Stimulated activated CD8-positive, alpha-beta memory T cell treated with anti-CD3 and anti-CD28 coated beads, Interleukin-4, amount 100 ng/mL, for 48 hours (primary cell): ENCODE results near the gene ROR1.
"Not testable (repeated sequence)": the region's sequence is repeated elsewhere in the genome, so short reads cannot be mapped to it uniquely, and the experiment has no call there.

Source experiments
- DNase-seq: peaks from one replicate; pipeline ENCODE4 v3.0.0-alpha.2; 2020

The ROR1 gene

DNA sequence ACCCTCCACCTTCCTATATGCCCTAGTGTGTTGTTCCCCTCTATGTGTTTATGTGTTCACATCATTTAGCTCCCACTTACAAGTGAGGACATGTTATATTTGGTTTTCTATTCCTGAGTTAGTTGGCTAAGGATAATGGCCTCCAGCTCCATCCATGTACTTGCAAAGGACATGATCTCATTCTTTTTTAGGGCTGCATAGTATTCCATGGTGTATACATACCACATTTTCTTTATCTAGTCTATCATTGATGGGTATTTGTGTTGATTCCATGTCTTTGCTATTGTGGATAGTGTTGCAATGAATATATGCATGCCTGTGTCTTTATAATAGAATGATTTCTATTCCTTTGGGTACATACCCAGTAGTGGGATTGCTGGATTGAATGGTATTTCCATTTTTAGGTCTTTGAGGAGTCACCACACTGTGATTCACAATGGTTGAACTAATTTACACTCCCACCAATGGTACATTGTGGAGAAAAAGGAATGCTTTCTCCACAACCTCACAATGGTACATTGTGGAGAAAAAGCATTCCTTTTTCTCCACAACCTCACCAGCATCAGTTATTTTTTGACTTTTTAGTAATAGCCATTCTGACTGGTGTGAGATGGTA lies 52.5 kb downstream of the ROR1 start:
- DNase-seq, result not testable (repeated sequence)

DNA sequence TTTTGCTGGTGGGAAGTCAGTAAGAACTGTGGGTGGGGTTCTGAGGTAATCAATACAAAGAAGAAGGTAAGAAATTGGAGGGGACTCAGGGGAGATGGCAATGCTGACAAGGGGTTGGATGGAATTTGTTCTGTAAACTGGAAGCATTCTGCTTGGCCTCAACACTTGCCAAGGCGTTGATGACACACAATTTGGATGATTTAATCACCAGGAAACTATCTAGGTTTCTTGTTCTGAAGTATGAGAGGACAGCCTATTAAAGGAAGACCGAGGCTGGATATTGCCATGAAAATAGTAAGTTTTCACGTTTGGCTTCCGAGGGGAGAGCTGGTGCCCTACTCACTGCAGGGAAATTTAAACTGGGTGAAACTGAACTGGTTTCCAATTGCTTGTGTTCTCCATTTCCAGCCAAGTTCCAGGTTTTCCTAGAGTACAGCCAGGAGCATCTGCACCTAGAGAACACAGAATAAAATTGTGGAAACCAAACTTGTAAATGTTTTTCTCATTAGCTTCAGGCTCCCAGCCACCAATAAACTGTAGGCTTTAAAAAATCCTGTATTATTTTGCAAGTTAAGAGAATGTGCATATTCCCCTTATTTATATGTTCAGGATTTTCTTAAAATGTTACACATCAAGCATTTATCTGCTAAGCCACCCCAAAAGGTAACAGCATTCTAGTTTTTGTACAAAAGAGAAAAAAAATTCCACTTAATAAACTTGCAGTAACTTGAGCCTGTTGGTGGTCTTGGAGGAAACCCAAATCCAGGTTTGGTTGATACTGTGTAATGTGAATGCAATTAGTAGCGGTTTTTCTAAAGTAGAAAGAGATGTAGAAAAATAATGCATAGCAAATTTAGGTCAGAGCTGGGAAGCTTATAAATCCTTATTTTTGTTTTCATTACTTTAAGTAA lies 53.8 kb downstream of the ROR1 start:
- DNase-seq, result no peak

DNA sequence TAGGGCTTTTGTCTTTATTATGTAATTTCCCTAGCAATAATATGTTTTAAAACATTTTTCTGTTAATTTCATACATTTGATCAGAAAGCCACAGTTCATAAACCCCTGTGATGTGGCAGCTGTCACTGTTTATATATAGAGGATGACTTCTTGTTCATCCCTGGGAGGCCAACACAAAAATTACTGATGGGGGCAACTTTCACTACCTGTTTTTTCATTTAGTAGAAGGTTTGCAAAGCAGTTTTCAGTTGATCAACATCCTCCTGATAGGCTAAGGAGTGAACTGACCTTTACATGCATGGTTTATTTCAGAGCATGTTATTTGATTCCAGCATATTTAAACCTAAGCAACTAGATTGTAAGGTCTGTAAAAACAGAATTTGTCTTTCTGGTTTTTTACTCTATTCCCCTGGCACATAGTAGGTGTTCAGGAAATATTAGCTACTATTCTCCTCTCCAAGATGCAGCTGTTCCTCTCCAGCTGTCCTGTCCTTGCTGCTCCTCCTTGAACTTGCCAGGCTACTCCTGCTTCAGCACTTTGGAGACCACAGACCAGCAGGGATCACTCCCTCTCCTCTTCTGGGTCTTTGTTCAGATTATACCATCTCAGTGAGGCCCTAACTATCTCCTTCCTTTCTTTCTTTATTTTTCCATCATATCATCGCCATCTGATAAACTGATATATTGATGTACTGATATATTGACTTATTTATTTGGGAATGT lies 54.7 kb downstream of the ROR1 start:
- DNase-seq, result no peak

DNA sequence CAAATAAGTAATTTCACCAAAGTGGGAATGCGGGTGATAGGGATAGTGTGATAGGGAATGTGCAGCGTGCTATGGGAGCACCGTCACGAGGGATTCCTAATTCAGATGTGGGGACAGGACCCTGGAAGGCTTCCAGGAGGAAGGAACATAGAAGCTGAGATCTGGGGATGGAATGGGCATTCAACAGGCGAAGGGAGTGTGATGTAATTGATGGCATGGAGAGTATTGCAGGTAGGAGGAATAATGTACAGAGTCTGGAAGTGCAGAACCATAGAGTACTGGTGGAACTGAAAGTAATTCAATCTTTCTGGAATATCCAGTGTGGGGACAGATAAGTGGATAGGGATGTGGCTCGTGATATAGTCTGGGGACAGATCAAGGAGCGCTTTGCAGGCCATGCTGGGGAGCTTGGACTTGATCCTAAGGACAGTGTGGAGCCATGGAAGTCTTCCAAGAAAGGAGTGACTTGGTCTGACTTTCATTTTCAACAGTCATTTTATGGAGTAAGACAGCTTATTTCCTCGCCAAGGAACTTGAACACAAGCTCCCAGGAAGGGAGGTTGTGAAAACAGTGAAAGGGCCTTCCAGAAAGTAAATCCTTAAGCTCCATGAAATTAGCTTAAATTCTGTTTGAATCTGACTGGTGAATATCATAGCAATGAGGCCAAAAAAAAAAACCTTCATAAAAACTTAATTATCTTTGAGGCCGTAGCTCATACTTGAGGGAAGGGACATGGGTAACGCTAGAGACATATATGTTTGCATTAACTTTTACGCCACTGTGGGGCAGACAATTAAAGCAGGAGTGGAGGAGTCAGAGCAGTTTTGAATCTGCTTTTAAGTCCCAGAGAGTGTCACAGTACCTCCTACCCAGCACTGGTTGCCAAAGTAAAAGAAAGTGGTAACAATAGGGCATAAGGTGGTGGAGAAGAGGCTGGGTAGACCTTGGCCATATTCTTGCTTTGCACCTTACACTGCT lies 55.8 kb downstream of the ROR1 start:
- no peak for DNase-seq

DNA sequence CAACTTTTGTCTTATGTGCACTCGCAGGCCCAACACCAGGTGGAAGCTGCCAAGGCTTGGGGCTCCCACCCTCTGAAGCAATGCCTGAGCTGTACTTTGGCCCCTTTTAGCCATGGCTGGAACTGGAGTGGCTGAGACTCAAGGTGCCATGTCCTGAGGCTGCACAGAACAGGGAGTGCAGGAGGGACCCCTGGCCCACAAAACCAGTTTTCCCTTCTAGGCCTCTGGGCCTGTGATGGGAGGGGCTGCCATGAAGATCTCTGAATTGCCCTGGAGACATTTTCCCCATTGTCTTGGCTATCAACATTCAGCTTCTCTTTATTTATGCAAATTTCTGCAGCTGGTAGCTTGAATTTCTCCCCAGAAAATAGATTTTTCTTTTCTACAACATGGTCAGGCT lies 57.6 kb downstream of the ROR1 start:
- no peak for DNase-seq

DNA sequence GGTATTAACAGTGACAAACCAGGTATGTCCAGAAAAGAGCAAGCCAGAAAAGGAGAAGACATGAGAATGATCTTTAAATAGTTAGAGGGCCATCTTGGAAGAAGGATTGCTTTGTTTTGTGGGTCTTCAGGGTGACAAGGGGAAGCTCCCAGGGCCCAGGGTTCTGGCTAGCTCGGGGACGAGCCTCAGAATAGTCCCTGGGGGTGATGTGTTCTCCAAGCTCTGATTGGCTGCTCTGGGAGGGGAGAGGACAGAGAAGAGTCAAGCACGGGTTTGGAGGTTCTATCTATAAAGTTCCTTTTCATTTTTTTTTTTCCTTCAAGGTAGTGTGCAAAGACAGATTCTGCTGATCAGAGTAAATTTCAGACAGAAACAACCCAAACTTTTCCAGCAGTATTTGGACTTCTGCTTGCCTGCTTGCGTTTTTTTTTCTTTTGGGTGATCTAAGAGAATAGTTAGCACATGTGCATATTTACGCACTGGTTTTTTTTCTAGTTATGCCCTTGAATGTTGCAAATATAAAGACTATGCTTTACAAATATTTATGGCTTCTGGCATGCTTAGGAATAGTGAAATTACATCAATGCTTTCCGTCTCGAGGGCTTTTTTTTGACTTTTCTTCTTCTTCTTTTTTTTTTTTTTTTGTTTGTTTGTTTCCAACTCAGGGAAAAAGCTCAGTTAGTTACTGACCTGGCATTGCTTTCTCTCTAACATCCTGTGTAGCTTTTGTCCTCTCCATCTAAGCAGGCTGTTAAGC lies 59.7 kb downstream of the ROR1 start:
- DNase-seq, result no peak

DNA sequence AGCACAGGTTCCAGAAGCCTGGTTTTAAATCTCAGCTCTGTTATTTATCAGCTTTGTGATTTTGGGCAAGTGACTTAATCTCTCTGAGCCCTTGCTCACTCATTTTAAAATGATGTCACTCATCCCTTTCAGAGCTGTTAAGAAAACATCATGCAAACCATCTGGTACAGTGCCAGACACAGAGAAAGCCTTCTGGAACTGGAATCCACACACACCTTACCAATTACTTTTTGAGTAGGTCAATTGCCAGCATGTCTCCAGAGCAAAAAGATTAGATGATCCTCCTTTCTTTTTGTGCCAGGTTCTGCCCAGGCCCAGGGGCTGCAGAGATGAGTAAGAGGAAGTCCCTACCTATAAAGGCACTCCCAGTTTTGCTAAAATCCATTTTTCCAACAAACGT lies 61.3 kb downstream of the ROR1 start:
- DNase-seq, result no peak

DNA sequence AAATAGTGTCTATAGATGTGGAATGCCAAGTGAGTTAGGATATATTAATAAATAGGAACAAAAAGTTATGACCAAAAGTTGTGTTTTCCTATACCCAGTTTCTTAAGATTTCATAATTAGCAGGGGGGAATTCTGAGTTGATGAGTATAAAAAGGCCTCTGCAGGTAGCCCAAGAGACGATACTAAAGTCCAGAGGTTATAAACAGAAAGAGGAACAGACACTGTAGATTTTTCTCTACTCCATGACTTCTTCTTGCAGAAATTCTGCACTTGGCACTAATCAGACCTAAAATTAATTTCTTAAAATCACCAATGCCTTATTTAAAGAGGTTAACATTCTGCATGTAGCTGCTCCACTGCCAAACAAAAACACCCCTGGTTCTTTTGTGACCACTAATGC lies 62.6 kb downstream of the ROR1 start:
- DNase-seq, result no peak

DNA sequence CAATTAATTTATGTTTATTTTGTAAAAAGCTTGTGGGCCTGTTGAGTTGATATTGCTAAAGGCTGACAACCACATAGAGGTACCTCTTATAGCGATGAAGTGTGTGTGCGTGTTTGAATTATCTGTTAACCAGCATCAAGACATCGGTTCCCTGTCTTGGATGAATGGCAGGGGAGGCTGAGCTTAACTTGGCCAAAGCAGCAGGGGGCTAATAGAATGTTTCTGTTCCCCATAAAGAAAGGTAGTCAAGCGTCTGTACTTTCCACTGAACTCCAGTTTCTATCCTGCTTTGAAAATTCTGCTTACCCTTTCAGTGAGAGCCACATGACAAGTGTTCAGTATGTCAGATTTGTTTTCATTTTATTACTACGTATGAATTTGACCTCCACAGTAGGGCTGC lies 63.0 kb downstream of the ROR1 start:
- no peak for DNase-seq

DNA sequence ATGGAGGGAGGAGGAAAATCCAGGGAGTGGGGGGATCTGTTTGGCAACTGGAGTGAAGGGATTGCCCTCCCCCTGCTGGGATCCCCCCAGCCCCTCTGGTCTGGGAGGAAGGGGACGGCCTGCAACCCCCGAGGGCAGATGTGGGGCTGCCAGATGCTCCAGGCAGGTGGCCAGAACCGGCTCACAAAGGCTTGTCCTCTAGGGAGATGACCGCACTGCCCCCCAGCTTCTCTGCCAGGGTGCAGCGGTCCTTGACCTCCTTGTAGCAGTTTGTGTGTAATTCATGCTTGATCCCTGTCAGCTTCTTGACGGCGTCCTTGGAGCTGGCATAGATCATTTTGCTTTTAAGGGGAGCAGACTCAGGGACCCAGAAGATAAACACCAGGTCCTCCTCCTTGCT lies 69.2 kb downstream of the ROR1 start:
- DNase-seq, result no peak

DNA sequence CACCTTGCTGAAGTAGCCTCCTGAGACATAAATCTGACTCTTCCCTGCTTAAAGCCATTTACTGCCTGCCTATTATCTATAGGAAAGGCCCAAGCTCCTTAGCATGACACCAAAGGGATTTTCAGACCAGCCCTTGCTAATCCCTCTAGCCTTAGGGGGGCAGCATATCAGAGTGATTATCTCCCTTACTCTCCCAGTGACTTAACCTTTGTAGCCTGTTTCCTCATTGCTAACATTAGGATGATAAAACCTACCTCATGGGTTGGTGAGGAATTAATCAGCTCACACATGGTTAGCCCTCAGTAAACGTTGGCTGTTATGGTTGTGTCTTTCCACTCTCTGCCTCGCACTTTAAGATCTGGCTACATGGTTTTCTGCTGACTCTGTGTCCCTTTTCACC lies 70.1 kb downstream of the ROR1 start:
- DNase-seq, result no peak

DNA sequence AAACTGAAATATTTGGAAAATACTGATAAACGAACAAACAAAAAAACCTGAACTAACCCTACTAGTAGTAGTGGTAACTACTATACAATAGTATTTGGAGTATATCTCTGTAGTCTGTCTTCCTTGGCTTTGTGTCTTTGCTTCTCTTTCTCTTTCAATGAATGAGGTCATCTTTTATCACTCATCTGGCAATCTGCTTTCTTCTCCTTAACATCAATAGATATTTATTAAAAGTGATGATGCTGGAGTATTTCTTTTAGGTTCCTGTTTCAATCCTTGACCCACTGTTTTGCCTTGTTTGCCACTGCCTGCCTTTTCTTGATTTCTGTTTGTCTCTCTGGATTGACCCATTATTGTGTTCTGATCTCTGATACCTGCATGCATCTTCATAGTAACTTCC lies 71.5 kb downstream of the ROR1 start:
- no peak for DNase-seq

DNA sequence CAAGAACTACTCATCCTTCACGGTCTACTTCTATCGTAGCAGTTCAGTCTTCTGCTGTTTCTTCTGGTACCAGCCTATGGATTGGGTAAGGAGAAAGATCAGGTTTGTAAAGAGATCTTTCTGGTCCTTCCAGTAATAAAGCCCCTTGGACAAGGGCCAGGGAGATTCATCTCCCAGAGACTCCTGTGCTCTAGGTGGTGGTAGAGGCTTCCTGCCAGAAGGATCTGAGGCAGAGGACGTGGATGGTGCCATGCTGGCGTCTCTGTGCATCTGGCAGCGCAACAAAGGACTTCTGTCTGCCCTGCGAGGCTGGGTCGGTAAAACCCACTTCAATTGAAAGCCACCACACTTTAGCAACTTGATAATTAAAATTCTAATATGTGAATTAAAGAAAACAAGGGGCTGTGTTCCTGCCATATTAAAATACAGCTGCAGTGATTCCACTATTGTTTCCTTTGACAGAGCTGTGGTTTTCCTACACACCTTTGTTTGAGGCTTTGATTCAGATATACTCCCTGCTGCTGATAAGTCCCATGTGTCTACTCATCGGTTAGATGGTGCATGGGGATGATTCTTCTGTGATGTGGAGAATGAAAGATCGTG lies 73.6 kb downstream of the ROR1 start:
- no peak for DNase-seq

DNA sequence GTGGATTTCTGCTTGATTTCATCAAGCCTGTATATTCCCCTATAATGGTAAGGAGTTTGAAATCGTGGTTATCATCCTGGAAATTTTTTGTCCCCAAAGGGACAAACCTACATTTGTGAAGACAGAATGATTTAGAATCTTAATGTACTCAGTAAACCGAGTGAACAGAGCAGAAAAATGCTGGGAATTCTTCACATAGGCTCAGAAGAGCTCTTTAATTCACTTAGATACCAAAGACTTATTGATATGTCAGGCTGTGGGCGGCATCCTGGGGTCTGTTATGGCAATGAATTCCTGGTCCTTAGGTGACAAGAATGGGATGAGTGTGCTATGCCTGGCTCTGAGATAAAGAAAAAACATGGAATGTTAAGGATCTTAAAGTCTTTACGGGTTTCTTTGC lies 74.9 kb downstream of the ROR1 start:
- DNase-seq, result no peak

DNA sequence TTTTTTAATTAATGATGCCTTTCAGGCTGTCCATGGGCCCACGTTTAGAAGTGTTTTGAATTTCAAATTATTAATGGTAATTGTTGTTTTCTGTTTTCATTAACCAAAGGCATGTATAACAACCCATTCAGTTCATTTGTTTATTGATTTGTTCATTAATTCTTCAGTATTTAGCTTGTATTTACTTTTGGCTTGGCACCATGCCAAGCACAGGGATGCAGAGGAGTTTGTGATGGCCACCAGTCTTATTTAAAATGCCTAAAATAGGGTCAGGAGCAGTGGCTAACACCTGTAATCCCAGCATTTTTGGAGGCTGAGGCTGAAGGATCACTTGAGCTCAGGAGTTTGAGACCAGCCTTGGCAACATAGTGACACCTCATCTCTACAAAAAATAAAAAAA lies 75.3 kb downstream of the ROR1 start:
- no peak for DNase-seq

DNA sequence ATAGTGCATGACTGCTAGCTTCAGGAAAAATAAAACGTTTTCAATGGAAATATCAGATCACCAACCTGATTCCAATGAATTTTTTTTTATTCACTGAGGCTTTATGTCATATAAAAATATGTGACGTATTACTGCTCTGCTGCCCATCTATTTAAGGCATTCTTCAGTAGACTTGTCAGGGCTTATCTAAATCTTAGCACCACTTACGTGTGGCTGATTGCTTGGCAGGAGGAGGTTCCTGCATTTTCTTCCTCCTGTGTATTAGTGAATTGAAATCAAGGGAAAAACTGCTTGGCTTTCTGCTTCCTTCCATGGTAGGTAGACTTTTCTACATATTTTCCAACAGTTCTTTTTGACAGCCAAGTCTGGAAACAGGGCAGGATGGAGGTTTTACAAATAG lies 80.3 kb downstream of the ROR1 start:
- no peak for DNase-seq

DNA sequence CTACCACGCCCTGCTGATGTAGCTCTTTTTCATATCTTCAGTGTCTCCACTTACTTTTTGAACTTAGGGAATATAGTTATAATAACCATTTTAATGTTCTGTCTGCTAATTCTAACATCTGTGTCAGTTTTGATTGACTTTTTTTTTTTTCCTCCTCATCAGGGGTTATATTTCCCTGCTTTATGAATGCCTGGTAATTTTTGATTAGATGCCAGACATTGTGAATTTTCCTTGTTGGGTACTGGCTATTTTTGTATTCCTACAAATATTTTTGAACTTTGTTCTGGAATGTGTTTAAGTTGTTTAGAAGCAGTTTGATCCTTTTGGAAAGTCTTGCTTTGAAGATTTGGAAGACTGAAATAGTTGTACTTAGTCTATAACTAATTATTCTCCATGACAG lies 82.1 kb downstream of the ROR1 start:
- DNase-seq, result no peak

DNA sequence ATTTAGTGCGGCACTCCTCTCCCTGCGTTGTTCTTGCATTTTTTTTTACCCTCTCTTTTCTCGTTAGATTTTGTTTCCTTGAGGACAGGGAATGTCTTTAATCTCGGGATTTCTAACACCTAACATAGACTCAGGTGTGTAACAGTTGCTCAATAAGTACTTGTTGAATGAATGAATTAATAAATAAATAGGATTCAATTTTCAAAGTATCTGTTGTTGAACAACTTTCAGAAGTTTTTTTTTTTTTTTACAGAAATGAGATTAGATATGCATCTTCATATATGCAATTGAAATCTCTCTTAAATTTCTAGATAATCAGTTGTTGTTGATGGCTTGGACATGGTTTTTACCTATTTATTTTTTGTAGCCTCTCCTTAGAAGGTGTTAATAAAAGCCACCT lies 83.1 kb downstream of the ROR1 start:
- no peak for DNase-seq

DNA sequence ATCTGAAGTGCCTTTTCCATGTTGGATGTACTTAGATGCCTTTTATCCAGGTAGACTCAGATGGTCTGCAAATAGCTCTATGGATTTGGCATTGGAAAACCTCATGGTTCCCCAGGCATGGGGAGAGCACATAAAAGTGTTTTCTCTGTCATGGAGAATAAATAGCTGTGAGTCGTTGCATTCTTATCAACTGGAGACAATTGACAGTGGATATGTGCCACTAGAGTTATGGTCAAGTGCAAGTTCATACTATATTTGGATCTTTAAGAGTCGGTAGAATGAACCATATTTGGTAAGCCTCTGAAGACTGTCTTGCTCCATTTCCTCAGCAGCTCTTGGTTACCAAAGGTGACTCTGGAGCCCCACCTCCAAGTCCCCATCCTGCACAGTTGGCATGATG lies 83.7 kb downstream of the ROR1 start:
- no peak for DNase-seq

DNA sequence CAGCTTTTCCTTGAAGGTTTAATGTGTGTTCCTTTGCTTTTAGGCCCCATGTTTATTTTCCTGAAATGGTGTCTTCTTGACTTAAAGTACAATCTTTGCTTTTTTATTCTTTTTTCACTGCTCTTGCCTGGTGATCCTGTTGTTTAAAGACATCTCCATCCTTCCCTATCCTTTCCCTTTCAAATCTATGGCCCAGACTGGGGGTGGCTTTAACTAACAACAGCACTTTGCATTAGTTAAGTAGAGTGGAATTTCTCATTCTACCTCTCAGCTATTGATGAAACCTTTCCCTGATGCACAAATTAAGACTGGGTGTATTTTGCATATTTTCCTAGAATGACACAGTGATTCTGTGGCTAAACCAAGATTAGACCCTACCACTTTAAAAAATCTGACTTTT lies 84.3 kb downstream of the ROR1 start:
- DNase-seq, result no peak

DNA sequence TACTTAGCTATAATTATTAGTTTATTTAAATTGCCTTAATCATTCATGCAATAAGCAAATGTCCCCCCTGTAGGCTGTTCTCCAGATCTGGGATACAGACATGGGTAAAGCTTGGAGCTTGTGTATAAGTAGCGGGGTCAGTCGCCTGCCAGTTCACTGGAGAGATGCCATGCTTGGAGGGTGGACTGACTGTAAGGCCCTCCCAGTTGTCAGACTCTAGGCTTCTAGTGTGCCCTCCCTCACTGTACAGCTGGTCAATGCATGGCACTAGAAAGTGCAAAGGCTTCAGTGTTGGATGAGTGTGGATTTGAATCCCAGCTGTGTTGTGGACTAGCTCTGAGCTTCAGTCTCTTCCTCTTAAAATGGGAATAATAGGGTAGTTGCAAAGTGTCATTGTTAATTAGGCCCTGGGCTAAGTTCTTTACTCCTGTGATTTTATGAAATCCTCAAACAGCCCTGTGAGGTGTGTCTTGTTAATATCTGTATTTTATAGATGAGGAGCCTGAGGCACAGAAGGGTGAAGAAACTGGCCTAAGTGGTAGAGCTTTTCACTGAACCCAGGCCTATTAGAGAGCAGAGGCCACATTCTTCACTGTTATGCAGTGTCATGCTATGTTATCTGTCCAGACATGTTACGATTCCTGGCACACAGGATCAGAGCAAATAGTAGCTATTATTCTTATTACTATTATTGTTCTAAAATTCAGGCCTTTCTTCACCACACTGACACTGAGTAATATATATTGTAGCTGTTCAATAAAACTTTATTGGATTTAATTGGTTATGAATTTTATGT lies 85.9 kb downstream of the ROR1 start:
- DNase-seq, result no peak
